Measurements from ENCODE around the gene GRWD1. TPM values are rescaled to one million over a fixed set of nuclear protein-coding genes. Genes with fewer than 3 reads are reported as not detected.

Gene GRWD1
- total and polyA plus RNA-seq, 2 of the 13 experiments (the other 11 are each of a cell fraction or from before 2014, with no cell fraction given), result 10.8 to 46.6 TPM

DNA sequence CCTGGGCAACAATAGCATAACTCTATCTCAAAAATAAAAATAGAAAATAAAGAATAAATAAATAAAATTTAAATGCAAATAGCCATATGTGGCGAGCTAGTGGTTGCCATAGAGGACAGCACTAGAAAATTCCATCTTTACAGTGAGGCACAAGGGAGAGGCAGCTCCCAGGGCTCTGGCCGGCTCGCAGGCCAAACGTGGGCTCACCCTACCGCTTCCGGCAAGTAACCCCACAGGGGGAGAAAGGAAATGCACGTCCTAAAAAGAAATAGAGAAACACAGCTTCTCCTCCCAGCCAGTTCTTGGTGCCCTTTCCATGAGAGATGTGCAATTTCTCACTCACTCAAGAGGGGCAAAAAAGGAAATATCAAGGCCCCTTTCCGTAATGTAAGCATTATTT is 12.4 kb upstream of the GRWD1 start:
- POLR2A ChIA-PET, result no interaction called here
- ATAC-seq, result no peak
- no peak for FAIRE-seq
- in situ Hi-C loops (cut with HindIII; ENCODE audit: extremely low pct_ligation_motif_present, low pct_unique_long_range_greater_than_20kb) (no loop called here), intact Hi-C loops (cut with micrococcal nuclease; ENCODE audit: unreplicated experiment) (no loop called here)
- H3K4me2 ChIP-seq (ENCODE audit: low read depth, low read length), result no peak overlapping the region
- no peak for DNase-seq (ENCODE audit: low spot score)
- no TSS peak for BruUV-seq (replicated peaks)
- no peak overlapping the region for H3K9ac ChIP-seq (ENCODE audit: insufficient read depth, low read depth, low read length)
- no peak overlapping the region for H2AFZ ChIP-seq (ENCODE audit: low read length)
- CTCF ChIA-PET (ENCODE audit: low intra/inter-chr PET ratio, low total read pairs), result no interaction called here
- H3K27ac ChIP-seq (ENCODE audit: extremely low read length, insufficient read depth, low read length), result no peak overlapping the region
- no peaks in the 10 kb centered on the region for H3K27me3 ChIP-seq (ENCODE audit: control insufficient read depth in 1 of 2, insufficient read depth in 2 of 2, low read length in 2 of 2)
- H3K79me2 ChIP-seq (ENCODE audit: insufficient read depth, low read length), result no peaks in the 10 kb centered on the region
- H3K4me1 ChIP-seq (ENCODE audit: insufficient read depth, low read length), result no peaks in the 10 kb centered on the region
- no peaks in the 10 kb centered on the region for H4K20me1 ChIP-seq (ENCODE audit: insufficient read depth, low read length)
- H3K36me3 ChIP-seq (replicated peaks in 1 of 2; ENCODE audit: control insufficient read depth in 1 of 2, insufficient read depth in 2 of 2, low read length in 2 of 2), result no peaks in the 10 kb centered on the region
- H3K9me3 ChIP-seq (ENCODE audit: low read length), result no peaks in the 10 kb centered on the region
- WGBS (ENCODE audit: low lambda C conversion rate), result 45% methylated on average over 8 of the region's 8 CpGs
- no peak overlapping the region for H3K4me3 ChIP-seq (replicated peaks in 1 of 3; ENCODE audit: insufficient read depth in 1 of 3, low read depth in 2 of 3, low read length in 3 of 3)
- TF ChIP-seq, protein P1, sequence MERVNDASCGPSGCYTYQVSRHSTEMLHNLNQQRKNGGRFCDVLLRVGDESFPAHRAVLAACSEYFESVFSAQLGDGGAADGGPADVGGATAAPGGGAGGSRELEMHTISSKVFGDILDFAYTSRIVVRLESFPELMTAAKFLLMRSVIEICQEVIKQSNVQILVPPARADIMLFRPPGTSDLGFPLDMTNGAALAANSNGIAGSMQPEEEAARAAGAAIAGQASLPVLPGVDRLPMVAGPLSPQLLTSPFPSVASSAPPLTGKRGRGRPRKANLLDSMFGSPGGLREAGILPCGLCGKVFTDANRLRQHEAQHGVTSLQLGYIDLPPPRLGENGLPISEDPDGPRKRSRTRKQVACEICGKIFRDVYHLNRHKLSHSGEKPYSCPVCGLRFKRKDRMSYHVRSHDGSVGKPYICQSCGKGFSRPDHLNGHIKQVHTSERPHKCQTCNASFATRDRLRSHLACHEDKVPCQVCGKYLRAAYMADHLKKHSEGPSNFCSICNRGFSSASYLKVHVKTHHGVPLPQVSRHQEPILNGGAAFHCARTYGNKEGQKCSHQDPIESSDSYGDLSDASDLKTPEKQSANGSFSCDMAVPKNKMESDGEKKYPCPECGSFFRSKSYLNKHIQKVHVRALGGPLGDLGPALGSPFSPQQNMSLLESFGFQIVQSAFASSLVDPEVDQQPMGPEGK (CRISPR knock-in tag; IDR thresholded peaks at IDR 0.05), result no peak
- TF ChIP-seq, protein P2, sequence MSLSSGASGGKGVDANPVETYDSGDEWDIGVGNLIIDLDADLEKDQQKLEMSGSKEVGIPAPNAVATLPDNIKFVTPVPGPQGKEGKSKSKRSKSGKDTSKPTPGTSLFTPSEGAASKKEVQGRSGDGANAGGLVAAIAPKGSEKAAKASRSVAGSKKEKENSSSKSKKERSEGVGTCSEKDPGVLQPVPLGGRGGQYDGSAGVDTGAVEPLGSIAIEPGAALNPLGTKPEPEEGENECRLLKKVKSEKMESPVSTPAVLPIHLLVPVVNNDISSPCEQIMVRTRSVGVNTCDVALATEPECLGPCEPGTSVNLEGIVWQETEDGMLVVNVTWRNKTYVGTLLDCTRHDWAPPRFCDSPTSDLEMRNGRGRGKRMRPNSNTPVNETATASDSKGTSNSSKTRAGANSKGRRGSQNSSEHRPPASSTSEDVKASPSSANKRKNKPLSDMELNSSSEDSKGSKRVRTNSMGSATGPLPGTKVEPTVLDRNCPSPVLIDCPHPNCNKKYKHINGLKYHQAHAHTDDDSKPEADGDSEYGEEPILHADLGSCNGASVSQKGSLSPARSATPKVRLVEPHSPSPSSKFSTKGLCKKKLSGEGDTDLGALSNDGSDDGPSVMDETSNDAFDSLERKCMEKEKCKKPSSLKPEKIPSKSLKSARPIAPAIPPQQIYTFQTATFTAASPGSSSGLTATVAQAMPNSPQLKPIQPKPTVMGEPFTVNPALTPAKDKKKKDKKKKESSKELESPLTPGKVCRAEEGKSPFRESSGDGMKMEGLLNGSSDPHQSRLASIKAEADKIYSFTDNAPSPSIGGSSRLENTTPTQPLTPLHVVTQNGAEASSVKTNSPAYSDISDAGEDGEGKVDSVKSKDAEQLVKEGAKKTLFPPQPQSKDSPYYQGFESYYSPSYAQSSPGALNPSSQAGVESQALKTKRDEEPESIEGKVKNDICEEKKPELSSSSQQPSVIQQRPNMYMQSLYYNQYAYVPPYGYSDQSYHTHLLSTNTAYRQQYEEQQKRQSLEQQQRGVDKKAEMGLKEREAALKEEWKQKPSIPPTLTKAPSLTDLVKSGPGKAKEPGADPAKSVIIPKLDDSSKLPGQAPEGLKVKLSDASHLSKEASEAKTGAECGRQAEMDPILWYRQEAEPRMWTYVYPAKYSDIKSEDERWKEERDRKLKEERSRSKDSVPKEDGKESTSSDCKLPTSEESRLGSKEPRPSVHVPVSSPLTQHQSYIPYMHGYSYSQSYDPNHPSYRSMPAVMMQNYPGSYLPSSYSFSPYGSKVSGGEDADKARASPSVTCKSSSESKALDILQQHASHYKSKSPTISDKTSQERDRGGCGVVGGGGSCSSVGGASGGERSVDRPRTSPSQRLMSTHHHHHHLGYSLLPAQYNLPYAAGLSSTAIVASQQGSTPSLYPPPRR (CRISPR knock-in tag; IDR thresholded peaks at IDR 0.05; ENCODE audit: borderline replicate concordance), result no peak
- no peak for TF ChIP-seq RCOR2 (CRISPR knock-in tag; IDR thresholded peaks at IDR 0.05)
- no peak for TF ChIP-seq ZKSCAN1 (IDR thresholded peaks at IDR 0.05; ENCODE audit: low read length)
- TF ChIP-seq ZNF7 (CRISPR knock-in tag; IDR thresholded peaks at IDR 0.05), result no peak
- TF ChIP-seq, protein P3, sequence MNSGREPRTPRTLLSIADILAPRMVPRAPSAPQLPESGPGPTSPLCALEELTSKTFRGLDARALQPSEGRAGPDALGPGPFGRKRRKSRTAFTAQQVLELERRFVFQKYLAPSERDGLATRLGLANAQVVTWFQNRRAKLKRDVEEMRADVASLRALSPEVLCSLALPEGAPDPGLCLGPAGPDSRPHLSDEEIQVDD (CRISPR knock-in tag; IDR thresholded peaks at IDR 0.05; ENCODE audit: borderline replicate concordance), result no peak
- TF ChIP-seq CHD2 (IDR thresholded peaks at IDR 0.05; ENCODE audit: low read depth, low read length), result no peak
- no peak for TF ChIP-seq MED1 (CRISPR knock-in tag; IDR thresholded peaks at IDR 0.05)
- TF ChIP-seq, protein P4, sequence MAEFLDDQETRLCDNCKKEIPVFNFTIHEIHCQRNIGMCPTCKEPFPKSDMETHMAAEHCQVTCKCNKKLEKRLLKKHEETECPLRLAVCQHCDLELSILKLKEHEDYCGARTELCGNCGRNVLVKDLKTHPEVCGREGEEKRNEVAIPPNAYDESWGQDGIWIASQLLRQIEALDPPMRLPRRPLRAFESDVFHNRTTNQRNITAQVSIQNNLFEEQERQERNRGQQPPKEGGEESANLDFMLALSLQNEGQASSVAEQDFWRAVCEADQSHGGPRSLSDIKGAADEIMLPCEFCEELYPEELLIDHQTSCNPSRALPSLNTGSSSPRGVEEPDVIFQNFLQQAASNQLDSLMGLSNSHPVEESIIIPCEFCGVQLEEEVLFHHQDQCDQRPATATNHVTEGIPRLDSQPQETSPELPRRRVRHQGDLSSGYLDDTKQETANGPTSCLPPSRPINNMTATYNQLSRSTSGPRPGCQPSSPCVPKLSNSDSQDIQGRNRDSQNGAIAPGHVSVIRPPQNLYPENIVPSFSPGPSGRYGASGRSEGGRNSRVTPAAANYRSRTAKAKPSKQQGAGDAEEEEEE (CRISPR knock-in tag; IDR thresholded peaks at IDR 0.05; ENCODE audit: borderline replicate concordance), result no peak
- TF ChIP-seq, protein P5, sequence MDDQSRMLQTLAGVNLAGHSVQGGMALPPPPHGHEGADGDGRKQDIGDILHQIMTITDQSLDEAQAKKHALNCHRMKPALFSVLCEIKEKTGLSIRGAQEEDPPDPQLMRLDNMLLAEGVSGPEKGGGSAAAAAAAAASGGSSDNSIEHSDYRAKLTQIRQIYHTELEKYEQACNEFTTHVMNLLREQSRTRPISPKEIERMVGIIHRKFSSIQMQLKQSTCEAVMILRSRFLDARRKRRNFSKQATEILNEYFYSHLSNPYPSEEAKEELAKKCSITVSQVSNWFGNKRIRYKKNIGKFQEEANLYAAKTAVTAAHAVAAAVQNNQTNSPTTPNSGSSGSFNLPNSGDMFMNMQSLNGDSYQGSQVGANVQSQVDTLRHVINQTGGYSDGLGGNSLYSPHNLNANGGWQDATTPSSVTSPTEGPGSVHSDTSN (CRISPR knock-in tag; IDR thresholded peaks at IDR 0.05; ENCODE audit: borderline replicate concordance), result no peak
- no peak for TF ChIP-seq ZNF282 (IDR thresholded peaks at IDR 0.05; ENCODE audit: partially characterized antibody)
- TF ChIP-seq SNAPC2 (CRISPR knock-in tag; IDR thresholded peaks at IDR 0.05), result no peak
- no peak for TF ChIP-seq HDAC6 (IDR thresholded peaks at IDR 0.05; ENCODE audit: low read depth, low read length)
- no peak for TF ChIP-seq TMF1 (CRISPR knock-in tag; IDR thresholded peaks at IDR 0.05; ENCODE audit: low read depth)
- no peak for TF ChIP-seq ZNF354B (CRISPR knock-in tag; IDR thresholded peaks at IDR 0.05)

Measured in HepG2 (cell line).